ENCODE measurements around the gene LAMA2.
A peak's percentile ranks its signal among the peaks of the same experiment; 100 is the strongest.

The LAMA2 gene

DNA sequence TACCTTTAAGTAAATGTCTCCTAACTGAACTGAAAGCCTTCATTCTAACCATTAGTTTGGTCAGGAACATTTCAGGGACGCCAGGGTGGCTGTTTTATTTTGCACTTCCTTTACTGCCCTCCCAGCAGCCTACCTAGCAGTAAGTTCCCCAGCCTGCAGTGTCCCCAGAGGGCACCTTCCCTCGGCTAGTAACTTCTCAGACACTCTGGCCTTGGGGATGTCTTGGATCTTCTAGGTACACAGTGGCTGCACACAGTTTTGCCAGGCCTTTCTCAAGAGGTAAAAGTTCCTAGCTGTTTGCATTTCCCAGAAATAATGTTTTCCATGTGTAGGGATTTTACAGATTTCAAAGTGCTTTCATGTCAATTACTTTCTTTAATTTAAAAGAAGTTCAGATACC lies 378 bp upstream of the LAMA2 start:
- no peak for DNase-seq (ENCODE audit: low spot score)
- TF ChIP-seq, protein P1, sequence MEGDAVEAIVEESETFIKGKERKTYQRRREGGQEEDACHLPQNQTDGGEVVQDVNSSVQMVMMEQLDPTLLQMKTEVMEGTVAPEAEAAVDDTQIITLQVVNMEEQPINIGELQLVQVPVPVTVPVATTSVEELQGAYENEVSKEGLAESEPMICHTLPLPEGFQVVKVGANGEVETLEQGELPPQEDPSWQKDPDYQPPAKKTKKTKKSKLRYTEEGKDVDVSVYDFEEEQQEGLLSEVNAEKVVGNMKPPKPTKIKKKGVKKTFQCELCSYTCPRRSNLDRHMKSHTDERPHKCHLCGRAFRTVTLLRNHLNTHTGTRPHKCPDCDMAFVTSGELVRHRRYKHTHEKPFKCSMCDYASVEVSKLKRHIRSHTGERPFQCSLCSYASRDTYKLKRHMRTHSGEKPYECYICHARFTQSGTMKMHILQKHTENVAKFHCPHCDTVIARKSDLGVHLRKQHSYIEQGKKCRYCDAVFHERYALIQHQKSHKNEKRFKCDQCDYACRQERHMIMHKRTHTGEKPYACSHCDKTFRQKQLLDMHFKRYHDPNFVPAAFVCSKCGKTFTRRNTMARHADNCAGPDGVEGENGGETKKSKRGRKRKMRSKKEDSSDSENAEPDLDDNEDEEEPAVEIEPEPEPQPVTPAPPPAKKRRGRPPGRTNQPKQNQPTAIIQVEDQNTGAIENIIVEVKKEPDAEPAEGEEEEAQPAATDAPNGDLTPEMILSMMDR (IDR thresholded peaks at IDR 0.05), result no peak
- Histone ChIP-seq H3K4me3 (peak overlapping the region; percentile 76), H3K27ac (peak overlapping the region; percentile 78 to 87)

DNA sequence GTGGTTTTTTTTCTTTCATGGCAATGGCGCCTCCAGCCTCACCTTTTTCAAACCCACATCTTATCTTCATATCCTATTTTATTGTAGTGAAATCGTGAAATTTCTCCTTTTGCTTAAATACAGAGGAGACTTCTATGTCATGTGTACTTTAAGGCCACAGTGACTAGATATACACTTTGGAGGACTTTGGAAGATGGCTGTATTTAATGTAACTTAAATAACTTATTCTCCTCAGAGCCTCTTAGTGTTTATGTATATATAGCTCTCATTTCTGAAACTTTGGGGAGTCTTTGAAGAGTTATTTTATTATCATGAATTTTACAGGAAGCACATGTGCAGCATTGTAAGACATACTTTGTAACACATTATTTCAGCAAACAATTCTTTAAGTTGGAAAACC lies 968 bp downstream of the LAMA2 start:
- TF ChIP-seq, protein P1 (IDR thresholded peaks at IDR 0.05), result no peak
- no peak for DNase-seq (ENCODE audit: low spot score)
- Histone ChIP-seq H3K4me3 (peak overlapping the region; percentile 76), H3K27ac (no peak overlapping the region)

DNA sequence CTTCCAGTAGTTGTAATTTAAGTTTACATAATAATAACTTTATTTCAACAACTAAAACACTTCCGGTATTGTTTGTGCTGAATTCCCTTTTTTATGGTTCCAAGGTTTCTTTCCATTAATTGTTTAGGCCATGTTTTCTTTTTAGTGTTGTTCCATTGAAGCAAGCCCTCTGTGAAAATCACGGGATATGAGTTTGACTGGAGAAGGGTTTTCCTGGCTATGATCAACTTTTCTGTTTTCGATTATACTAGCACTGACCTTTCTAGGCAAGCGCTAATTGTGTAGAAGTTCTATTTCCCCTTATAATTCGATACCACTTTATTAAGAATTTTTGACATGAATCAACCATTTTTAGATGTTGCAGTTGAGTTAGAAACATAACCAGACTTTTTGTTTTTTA lies 2.4 kb downstream of the LAMA2 start:
- no peak for DNase-seq (ENCODE audit: low spot score)
- H3K4me3 ChIP-seq, result peak overlapping the region; percentile 76
- TF ChIP-seq, protein P1 (IDR thresholded peaks at IDR 0.05), result no peak
- no peak overlapping the region for H3K27ac ChIP-seq

DNA sequence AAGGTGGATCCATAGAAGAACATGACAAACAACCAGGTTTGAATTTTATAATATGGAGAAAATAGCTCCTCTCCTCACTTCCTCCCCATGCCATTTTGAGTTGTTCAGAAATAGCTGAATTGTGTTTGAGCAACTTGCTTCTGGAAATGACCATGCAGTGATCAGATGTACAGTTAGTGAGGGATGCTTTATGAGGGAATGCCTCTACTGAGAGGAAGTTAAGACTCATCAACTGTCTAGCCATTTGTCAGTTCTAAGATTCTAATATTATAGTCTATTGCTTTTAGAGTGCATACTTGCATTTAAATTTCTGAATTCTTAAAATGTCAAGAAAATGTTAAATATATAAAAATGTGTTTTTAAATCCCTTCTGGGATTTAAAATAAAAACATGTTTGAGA lies 3.8 kb downstream of the LAMA2 start:
- TF ChIP-seq, protein P1 (IDR thresholded peaks at IDR 0.05), result no peak
- peak overlapping the region; percentile 76 for H3K4me3 ChIP-seq
- DNase-seq (ENCODE audit: low spot score), result no peak
- peak overlapping the region in 1 of 2 donors; percentile 47 for H3K27ac ChIP-seq

DNA sequence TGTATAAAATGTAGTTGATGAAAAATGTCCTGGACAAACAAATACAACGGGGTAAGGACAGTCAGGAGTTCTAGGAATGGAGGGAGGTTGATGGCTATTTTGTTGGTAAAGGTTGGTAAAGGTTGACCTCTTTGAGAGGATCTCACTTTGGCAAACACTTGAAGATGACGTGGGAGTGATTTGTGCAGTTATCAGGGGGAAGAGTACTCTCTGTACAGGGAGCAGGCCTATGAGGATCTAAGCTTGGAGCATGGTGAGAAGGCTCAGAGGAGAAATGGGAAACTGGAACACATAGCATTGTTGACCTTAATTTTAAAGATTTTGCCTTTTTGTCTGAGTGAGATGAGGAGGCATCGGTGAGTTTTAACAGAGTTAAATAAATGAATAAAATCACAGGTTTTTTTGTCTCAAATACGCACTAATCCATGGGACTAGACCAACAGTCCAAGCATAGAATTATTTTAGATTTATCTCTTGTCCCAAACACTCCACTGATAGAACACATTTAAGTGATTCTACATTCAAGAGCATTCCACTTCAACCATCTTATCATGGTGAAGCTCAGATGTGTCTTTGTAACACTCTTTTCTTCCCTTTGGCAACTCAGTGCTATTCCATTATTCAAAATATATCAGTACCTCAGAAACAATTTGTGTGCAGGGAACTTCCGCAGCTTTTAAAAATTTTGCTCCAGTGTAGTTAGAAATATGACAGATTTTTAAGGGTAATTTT lies 5.7 kb downstream of the LAMA2 start:
- Histone ChIP-seq H3K4me3 (peak overlapping the region; percentile 76), H3K27ac (no peak overlapping the region)
- no peak for DNase-seq (ENCODE audit: low spot score)
- TF ChIP-seq, protein P1 (IDR thresholded peaks at IDR 0.05), result no peak

DNA sequence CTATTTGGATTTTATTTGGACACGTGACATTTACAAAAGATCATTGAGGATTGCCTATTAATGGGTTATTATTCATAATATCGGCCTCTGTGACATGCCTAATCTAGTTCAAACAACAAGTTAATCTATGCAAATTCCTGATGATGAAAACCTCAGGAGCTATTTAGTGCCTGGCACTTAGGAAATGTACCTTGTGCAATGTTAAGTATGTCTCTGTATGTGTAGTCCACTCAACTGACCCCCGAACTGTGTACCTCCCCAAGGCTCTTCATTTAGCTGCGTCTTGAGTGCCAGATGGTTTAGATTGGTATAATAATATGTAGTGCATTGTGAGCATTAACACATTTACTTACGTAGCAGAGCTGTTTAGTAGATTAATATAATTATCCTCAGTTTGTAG lies 6.9 kb downstream of the LAMA2 start:
- no peak for DNase-seq (ENCODE audit: low spot score)
- H3K4me3 ChIP-seq, result peak overlapping the region; percentile 44
- TF ChIP-seq, protein P1 (IDR thresholded peaks at IDR 0.05), result no peak
- H3K27ac ChIP-seq, result peak overlapping the region in 1 of 2 donors; percentile 14

DNA sequence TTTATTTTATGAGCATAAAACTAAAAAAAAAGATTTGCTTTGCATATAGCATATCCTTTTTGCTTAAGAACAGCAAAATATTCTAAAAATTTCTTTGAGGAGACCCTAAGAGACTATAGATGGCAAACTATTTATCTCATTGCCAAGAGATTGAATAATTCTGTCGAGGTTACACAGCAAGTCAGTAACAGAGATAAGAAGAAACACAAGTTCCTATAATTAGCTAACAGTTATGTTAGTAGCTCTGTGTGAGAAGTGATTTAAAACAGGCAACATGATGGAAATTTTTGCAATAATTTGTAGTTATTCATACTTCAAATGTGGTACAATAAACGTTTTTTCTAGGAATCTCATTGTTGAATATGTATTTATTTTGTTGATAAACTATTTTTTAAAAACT lies 9.1 kb downstream of the LAMA2 start:
- TF ChIP-seq, protein P1 (IDR thresholded peaks at IDR 0.05), result no peak
- Histone ChIP-seq H3K4me3 (peak overlapping the region; percentile 31), H3K27ac (no peak overlapping the region)
- no peak for DNase-seq (ENCODE audit: low spot score)

All from coronary artery (tissue), 2 donors.